ENCODE data around the gene APLP1. TPM values are rescaled to one million over a fixed set of nuclear protein-coding genes. Genes with fewer than 3 reads are reported as not detected.

APLP1 gene
- polyA plus RNA-seq, 2 of the 4 experiments (the other 2 are of a cell fraction): 54.7 to 60.4 TPM

- Histone ChIP-seq H3K4me3 (no peak overlapping the region), H3K4me1 (peaks cover 4% of the 10 kb centered on the region; the same call in 1 of the 3 replicates), H3K9me3 (no peaks in the 10 kb centered on the region), H3K4me2 (no peak overlapping the region), H3K27ac (no peak overlapping the region)
- CTCF ChIA-PET: interaction anchor here (0.8 to 5.1 kb wide), 4 partner anchors 12 to 71 kb away, joined by 3 to 23 read pairs (median 4); no protein-coding TSS in a partner anchor
- POLR2A ChIA-PET: interaction anchor here (1.6 kb wide), 1 partner anchor 9 kb away, joined by 3 read pairs; no protein-coding TSS in a partner anchor
- DNase-seq (ENCODE audit: low read depth in 1 of 2, low spot score in 1 of 2) (no peak), FAIRE-seq (no peak), ATAC-seq (peak; percentile 5 to 7; a peak in 1 of 6 replicates)
- TF ChIP-seq, protein P1, sequence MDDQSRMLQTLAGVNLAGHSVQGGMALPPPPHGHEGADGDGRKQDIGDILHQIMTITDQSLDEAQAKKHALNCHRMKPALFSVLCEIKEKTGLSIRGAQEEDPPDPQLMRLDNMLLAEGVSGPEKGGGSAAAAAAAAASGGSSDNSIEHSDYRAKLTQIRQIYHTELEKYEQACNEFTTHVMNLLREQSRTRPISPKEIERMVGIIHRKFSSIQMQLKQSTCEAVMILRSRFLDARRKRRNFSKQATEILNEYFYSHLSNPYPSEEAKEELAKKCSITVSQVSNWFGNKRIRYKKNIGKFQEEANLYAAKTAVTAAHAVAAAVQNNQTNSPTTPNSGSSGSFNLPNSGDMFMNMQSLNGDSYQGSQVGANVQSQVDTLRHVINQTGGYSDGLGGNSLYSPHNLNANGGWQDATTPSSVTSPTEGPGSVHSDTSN (IDR thresholded peaks at IDR 0.05): no peak
- TF ChIP-seq MAX (IDR thresholded peaks at IDR 0.05): no peak
- 84% methylated on average over 55 of the region's 55 CpGs for WGBS (ENCODE audit: missing lambda C conversion rate)
Measured at GRCh38 chr19:35860818-35861639, 7.3 kb upstream of the APLP1 start.

GRCh38 chr19:35861640-35862160 lies 6.7 kb upstream of the APLP1 start:
- POLR2A ChIA-PET: interaction anchor here (1.6 kb wide), 1 partner anchor 8 kb away, joined by 3 read pairs; no protein-coding TSS in a partner anchor
- no peak for TF ChIP-seq CTCF (IDR thresholded peaks at IDR 0.05)
- no peak for TF ChIP-seq PHF8 (IDR thresholded peaks at IDR 0.05; ENCODE audit: borderline replicate concordance, low read depth)
- no peak for TF ChIP-seq ZSCAN20 (CRISPR knock-in tag; IDR thresholded peaks at IDR 0.05)
- no peak for TF ChIP-seq MAZ (IDR thresholded peaks at IDR 0.05; ENCODE audit: borderline replicate concordance, low read depth, low read length)
- no peak for TF ChIP-seq FOXS1 (CRISPR knock-in tag; IDR thresholded peaks at IDR 0.05)
- no peak for TF ChIP-seq SREBF2 (IDR thresholded peaks at IDR 0.05)
- TF ChIP-seq ZNF302 (CRISPR knock-in tag; IDR thresholded peaks at IDR 0.05): no peak
- no peak for TF ChIP-seq ZFP36 (IDR thresholded peaks at IDR 0.05; ENCODE audit: borderline replicate concordance, partially characterized antibody)
- no peak for TF ChIP-seq SMC3 (IDR thresholded peaks at IDR 0.05)
- Histone ChIP-seq H3K27ac (no peak overlapping the region), H3K4me3 (no peak overlapping the region), H3K9me3 (no peaks in the 10 kb centered on the region), H3K4me2 (no peak overlapping the region), H3K4me1 (no peaks in the 10 kb centered on the region)
- DNase-seq (ENCODE audit: low read depth in 1 of 2, low spot score in 1 of 2): no peak
- CTCF ChIA-PET: interaction anchor here (0.8 to 5.1 kb wide), 3 partner anchors 13 to 71 kb away, joined by 3 to 23 read pairs (median 6); no protein-coding TSS in a partner anchor
- WGBS (ENCODE audit: missing lambda C conversion rate): 67% methylated on average over 19 of the region's 19 CpGs
- ATAC-seq: no peak
- FAIRE-seq: no peak

DNA sequence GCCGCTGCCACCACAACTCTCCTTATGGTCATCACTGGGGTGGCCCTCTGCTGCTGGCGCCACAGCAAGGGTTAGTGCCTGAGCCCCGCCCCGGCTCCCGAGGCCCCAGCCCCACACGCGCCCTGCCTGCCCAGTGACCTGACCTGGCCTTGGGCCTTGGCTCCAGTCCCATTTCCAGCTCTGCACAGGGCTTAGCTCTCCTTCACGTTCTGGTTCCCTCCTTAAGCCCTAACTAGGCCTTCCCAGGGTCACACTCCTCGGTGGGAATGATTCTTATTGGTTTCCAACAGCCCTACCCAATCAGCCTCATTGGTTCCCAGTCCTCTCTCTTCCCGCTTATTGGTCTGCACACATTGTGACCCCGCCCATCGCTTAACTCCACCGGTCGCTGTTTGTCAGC lies 5.8 kb upstream of the APLP1 start:
- no peak overlapping the region for H3K4me3 ChIP-seq
- ChIA-PET CTCF (no interaction called here), POLR2A (no interaction called here)
- no peaks in the 10 kb centered on the region for H3K4me1 ChIP-seq
- 72% methylated on average over 14 of the region's 14 CpGs for WGBS (ENCODE audit: missing lambda C conversion rate)
- no peaks in the 10 kb centered on the region for H3K9me3 ChIP-seq
- TF ChIP-seq TP53 (CRISPR knock-in tag; IDR thresholded peaks at IDR 0.05) (no peak), HEYL (CRISPR knock-in tag; IDR thresholded peaks at IDR 0.05) (no peak), FOXS1 (CRISPR knock-in tag; IDR thresholded peaks at IDR 0.05) (no peak), CHD4 (IDR thresholded peaks at IDR 0.05; ENCODE audit: borderline replicate concordance) (no peak)
- TF ChIP-seq, protein P2, sequence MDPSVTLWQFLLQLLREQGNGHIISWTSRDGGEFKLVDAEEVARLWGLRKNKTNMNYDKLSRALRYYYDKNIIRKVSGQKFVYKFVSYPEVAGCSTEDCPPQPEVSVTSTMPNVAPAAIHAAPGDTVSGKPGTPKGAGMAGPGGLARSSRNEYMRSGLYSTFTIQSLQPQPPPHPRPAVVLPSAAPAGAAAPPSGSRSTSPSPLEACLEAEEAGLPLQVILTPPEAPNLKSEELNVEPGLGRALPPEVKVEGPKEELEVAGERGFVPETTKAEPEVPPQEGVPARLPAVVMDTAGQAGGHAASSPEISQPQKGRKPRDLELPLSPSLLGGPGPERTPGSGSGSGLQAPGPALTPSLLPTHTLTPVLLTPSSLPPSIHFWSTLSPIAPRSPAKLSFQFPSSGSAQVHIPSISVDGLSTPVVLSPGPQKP (IDR thresholded peaks at IDR 0.05; ENCODE audit: low read depth, low read length): no peak
- ATAC-seq (peak; percentile 15 to 31; a peak in 3 of 6 replicates), DNase-seq (ENCODE audit: low read depth in 1 of 2, low spot score in 1 of 2) (peak in 1 of 2 experiments; percentile 55), FAIRE-seq (no peak)
- H3K27ac ChIP-seq: no peak overlapping the region
- no peak overlapping the region for H3K4me2 ChIP-seq
